HG03439 (cell line): Measurements from ENCODE around the gene PPIB.

Experiments
- ATAC-seq: cut with Tn5 transposase; IDR thresholded peaks from one replicate; pipeline ENCODE4 v1.9.1; 2021; ENCODE audit warnings: mild to moderate bottlenecking, moderate library complexity; ENCODE audit not compliant: unreplicated experiment

PPIB gene

DNA sequence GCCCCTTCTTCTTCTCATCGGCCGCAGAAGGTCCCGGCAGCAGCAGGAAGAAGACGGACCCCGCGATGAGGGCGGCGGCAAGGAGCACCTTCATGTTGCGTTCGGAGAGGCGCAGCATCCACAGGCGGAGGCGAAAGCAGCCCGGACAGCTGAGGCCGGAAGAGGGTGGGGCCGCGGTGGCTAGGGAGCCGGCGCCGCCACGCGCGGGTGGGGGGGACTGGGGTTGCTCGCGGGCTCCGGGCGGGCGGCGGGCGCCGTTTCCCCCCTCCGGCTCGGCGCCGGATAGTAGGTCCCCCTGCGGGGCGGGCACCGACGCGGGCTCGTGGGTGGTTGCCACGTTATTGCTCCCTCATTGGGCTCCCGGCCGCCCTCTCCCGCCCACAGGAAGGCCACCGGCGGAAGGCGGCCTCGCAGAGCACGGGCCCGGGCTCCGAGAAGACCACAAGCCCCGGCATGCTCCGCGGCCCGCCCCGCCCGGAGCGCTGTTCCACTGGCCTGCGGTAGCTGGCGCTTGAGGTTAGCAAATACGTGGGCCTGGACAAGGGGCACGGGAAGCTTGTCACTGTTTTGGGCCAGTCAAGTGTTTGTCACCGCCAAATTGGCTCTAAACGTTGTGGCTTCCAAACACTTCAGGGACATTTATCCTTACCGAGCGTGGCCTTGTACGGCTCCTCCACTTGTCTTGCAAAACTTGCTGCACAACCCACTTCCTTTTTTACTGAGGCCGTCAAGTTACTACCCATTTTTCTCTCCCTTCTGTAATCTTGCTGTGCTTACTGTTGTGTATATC, at the start of gene PPIB:
Gene PPIB (minus strand): TSS at position 154 of the 790 bp plus-strand sequence. CDS start 36 bp downstream, at position 118.
- ATAC-seq: peak; percentile 95

DNA sequence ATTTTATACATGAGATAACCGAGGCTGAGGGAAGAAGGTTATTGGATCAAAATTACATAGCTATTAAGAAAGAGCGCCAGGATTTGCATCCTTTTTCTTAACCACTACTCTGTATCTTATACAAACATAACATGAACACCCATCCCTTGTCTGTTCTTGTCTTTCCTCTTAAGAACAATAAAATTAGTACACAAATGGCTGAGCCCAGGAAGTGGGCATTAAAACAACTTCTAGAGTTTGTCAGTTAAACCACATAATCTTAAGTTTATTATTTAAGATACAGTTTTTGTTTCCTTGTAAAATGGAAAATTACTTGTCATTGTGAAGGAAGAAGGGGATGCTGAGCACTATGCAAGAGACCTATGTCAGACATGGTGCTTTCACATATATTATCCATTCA, 48.9 kb upstream of the PPIB start:
- ATAC-seq: no peak

DNA sequence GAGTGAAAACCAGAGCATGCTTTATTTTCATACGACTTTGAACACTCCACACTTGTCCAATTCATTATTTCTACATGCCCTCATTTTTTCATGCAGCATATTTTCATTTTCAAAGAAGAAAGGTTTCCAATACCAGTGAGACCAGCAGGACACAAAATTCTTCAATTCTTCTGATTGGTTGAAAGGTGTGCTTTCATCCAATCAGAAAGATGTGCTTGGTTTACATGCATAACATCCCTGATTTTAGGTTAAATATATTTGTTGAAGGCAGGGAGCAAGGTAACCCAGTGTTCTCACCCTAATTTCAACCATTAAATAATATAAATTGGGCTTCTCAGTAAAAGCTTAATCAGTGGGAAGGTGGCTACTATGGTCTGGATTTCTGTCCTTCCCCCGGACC, 47.5 kb upstream of the PPIB start:
- no peak for ATAC-seq

DNA sequence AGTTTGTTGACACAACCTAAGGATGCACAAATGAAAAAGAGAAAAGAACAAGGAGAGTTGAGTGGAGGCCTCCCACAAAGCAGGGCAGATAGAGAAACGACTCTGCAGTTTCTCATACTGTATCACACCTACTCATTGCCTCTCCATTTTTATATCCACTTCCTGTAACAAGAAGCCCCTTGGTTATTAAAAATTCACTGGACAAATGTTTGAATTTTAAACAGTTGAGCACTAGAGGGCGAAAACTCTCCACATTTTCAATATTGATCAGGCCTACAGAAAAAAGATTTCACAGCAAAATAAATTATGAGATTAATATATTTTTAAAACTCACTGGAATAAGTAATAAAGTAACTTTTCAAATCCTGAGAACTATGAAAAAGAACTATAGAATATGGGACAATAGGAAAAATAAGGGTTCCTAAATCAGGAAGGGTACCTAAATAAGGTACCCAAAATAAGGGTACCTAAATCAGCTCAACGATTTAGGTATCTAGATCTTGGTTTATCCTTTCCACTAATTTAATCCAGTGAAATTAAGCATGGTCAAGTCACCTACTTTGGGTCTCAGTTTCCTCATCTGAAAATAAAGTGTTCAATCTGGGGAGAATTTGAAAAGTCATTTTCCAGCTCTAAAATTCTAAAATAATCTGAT, 47.0 kb upstream of the PPIB start:
- ATAC-seq: no peak

DNA sequence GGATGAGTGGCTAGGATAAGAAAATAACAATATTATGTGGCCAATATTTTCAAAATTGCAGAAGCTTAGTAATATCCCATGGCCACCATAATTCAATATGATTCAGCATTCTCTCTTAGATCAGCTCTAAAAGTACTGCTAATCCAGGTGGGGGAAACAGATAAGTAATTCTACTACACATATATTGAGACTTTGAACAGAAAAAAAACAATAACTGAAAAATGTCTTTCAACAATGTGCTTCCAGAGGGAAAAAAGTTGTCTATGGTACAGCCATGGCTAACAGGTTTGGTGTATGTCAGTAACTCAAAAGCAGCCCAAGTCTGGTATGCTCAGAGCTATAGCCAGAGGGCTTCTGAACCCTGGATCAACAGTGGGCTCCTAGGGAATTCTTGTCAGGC, 42.4 kb upstream of the PPIB start:
- no peak for ATAC-seq

DNA sequence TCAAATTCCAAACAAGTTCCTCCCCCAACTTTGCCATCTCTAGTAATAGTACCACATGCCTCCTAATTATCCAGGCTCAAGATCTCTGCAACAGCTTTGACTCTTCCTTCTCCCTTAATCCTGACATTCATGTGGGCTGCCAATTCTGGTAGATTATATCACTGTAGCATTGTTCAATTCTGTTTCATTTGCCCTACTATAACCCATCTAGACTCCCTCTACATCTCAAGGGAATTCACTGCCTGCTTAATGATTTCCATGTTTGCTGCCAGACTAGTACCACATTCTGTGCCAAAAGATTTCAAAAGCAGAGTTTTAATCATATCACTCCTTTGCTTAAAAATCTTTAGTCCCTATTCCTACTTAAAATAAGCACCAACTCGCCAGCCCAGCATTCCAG, 34.6 kb upstream of the PPIB start:
- ATAC-seq: no peak

DNA sequence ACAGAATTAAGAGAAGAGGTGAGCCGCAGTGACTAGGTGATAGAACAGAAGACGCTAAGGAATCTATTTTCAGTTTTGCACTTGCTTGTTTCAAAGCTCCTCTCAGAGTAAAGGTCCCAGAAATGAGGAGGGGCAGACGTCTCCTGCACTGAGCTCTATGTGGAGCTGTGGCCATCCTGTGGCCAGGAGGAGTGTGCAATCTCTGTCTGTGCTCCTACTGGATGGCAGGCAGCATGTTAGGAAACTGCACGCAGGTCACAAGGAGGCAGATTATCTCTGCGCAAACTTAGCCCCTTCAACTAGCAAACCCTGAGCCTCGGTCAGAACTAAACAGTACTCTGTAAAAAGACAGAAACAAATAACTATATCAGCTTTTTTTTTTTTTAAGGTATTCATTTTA, 31.1 kb upstream of the PPIB start:
- no peak for ATAC-seq

DNA sequence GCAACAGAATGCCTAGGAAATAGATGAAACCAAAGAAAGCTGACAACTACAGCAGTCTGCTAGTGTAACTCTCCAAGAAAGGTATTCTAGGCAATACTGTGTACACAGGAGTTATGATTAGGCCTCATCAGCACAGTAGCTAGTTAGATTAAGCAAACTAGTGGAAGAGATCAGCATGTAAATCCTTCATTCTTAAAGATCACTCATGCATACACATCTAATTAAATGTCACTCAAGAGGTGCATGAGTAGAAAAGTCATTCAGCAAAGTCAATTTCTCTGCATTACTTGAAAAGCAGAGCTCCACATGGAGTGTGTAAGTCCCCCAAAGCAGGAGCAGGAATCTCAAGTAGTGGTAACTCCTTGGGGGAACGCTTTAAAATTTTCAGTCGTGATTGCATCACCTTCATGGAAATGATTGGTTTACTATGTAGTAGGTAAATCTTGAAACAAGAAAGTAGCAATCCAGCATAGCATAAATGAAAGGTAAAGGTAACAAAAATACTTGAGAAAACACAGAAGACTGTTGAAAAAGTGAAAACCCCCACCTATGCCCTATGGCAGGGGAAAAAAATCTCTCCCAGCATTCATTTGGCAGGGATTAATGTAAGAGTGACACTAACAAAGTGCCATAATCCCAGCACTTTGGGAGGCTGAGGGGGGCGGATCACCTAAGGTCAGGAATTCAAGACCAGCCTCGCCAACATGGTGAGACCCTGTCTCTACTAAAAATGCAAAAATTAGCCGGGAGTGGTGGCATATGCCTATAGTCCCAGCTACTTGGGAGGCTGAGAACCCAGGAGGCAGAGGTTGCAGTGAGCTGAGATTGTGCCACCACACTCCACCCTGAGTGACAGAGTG, 29.4 kb upstream of the PPIB start:
- ATAC-seq: no peak

DNA sequence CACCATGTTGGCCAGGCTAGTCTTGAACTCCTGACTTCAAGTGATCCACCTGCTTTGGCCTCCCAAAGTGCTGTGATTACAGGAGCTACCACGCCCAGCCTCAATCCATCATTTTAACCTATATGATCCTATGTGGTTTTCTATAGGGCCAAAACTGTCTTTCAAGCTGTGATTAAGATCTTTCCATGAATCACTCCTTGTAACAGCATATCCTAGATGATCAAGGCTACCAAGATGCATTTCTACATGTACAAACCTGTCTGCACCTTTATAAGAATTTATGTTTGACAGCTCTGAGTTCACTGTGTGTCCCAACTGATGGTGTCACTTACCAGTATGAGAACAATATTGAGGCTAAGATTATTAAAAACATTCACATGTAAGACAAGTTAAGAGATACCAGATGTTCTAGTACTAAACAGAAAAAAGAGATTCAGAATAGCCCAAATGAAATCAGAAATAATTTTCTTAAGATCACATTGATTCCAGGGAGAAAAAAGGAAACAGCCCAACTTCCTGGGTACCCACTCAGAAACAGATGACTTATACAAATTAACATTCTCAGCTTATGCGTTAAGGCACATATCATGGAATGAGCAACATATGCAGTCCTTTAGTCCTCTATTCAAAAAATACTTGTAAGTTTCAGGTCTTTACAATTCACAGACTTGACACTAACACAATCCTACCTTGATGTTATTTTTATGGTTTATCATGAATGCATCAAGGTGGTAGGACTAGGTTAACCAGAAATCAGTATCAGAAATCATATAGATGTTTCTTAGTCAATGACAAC, 24.8 kb upstream of the PPIB start:
- ATAC-seq: no peak

DNA sequence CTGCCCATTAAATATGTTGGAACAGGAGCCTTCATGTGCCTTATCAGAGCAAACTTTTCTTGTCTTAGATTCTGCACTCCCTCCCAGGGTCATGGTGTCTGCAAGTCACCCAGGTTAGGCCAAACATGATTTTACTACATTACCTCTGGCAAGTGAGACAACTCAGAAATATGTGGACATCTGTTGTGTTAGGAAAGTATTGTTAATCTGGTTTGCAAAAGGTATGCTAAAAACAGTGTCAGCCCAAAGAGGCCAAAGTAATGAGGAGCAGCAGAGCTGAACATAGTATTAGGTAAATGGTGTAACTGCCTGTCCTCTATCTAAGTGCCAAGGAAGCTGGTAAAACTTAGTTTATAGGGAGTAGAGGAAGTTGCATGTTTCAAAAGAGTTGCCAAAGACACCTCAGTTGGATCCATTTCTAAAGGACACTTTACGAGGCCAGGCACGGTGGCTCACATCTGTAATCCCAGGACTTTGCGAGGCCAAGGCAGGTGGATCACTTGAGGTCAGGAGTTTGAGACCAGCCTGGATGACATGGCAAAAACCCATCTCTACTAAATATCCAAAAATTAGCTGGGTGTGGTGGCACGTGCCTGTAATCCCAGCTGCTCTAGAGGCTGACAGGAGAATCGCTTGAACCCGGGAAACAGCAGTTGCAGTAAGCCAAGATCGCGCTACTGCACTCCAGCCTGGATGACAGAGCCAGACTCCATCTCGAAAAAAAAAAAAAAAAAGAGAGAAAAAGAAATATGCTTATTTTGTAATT, 22.5 kb upstream of the PPIB start:
- no peak for ATAC-seq

DNA sequence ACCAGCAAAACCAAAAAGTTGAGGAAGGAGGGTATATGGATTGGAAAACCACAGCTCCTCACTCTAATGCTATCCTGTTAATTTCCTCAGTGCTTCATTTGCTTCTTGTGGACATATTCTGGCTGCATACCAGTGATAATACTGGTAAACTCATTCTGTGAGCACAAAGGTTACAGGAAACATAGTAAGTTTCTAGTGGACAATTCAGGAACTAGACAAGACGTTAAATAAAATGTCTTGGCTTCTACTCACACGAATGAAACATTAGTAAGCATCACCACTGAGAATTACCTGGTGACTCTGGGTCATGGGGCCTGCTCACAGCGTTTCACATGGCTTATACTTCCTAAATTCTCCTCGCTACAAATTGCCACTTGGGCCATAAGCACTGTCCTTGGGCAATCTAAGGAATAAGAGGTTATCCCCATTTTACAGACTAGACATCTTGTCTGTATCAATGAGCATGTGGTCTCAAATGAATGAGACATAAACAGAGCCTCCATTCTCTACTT, 20.1 kb upstream of the PPIB start:
- ATAC-seq: no peak

DNA sequence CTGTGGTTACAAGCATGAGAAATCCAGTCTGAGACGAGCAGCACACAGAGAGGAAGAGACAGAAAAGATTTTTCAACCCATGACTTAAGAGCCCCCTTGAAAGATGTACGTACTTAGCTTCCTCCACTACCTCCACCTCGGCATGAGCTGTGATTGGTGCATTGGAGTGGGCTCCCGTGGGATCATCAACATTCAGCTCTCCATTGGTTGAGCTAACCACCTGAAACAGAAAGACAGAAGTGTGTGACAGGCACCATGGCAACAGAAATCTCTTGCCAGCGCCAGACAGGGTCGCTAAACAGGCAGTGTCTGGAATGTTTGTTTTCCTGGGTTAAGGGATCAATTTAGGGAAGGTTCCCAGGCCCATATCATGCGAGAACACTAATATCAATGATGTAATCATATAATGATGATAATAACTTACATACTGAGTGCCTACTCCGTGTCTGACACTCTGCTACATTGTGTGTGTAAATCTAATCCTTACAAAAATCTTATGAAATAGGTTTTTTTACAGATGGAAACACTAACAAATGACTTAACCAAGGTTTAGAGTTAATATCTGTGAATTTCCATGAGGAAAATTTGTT, 17.5 kb upstream of the PPIB start:
- ATAC-seq: peak; percentile 65

DNA sequence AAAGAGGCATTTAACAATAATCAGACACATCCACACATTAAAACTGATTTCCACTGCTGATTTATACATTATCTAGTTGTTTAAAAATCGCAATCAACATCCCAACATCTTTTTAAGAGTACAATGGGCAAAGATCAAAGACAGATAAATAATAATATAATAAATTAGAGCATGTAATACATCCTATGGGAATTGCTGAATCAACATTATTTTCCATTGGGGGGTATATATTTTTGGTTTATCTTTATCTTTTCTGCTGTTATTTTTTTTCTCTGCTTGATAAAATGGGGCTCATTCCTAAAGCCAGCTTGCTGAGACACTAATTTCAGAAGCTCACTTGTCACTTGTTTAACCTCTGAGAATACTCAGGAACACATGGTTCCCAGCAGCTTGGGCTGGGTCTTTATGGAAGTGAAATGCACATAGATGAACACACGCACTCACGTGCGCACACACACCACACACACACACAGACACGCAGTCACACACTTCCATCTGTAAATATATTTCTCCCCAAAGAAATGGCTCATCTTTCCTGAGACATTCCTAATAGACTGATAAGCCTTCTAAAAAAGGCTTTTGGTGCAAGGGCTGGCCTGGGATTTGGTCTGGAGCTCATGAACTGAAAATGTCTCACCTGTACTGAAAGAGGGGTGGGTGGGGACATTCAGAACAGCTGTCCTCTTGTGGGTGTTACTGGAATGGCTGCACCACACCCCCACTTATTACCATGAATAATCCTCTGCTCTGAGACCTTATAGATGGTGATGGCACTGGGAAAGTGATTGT, 3.5 kb upstream of the PPIB start:
- no peak for ATAC-seq

DNA sequence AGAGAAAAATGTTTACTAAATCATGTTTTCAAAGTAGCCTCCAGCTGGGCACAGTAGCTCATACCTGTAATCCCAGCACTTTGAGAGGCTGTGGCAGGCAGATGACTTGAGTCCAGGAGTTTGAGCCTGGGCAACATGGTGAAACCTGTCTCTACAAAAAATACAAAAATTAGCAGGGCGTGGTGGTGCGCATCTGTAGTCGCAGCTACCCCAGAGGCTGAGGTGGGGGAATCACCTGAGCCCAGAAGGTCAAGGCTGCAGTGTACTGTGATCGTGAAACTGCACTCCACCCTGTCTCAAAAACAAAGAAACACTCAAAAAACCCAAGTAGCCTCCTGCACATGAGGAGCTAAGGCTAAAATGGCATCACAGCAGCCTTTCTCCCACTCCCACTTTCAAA, 1.6 kb upstream of the PPIB start:
- ATAC-seq: no peak

DNA sequence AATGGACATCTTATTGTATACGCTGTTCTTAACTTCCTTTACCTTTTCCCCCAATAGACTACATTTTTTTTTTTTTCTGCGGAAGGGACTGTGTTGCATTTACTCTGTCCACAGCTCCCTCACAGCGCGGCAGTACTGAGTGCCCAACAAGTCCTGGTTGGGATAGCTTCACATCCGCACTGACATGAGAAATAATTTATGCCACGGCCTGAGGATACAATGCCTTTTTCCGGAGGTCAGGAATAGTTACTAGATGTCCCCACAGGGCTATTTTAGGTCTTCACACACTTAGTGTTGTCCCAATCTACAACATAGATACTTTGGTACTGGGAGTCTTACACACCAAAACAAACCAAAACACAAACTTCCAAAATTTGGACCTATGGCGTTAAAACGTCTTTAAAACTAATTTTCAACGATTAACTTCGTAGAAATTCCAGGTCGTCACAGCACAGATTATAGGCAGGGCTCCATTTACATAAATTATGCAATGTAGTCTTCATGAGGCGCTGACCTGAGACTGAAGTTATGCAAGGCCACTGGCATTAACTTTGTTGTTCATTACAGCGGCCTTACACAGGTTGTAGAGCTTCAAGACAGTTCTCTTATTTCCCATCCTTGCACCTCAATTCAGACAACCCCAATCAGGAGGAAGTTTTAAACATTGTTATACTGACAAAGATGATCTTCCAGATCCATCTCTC, 989 bp upstream of the PPIB start:
- ATAC-seq: peak; percentile 15

DNA sequence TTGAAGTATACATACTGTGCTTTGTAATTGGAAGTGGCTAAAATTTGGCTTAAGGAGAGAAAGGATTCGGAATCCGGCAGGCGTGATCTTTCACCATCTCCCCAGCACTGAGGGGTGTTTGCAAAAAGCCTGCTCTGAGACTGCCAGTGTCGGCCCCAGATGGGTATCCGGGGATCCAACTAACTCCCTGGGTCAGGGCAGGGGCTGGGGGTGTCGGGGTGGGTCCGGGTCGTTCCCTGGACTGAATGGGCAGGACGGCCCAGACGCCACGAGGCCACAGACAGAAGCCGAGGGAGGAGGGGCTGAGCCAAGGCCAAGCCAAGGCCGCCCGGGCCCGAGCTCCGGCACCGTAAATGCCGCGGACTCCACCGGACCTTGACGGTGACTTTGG, 349 bp downstream of the PPIB start:
- ATAC-seq: peak; percentile 18

DNA sequence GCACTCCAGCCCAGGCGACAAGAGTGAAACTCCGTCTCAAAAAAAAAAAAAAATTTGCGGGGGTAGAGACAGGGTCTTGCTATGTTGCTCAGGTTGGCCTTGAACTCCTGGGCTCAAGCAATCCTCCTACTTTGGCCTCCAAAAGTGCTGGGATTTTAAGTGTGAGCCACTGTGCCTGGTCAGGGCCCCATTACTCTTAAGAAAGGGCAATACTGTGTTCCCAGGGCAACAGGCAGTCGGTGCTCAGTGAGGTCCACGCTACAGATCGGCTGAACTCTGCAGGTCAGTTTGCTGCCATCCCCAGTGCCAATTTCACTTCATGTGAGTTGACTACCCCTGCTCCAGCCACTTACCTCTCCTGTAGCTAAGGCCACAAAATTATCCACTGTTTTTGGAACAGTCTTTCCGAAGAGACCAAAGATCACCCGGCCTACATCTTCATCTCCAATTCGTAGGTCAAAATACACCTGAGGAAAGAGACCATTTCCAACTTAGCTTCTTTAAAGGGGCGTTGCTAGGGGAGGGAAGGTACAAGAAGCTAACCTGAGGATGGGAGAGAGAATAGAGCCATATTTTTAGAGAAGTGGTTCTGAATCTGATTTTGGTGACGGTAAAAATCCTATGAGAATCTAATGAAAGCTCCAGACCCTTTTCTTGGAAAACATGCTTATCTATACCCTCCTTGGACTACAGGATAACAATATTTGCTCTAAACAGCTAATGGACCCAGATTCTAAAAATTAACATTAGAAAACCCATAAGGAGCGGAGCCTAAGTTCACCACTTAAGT, 939 bp downstream of the PPIB start:
- ATAC-seq: no peak
